GM12875 (cell line): Measurements from ENCODE around the gene C3.
A peak's percentile ranks its signal among the peaks of the same experiment; 100 is the strongest.

Experiments
- H3K4me3 ChIP-seq: one replicate; pipeline ENCODE4 v1.5.1; 2011; ENCODE audit warnings: low read depth, low read length, control low read depth
- CTCF ChIP-seq: IDR thresholded peaks from 2 replicates; pipeline ENCODE4 v1.5.1; 2011; ENCODE audit warnings: low read depth, mild to moderate bottlenecking, control low read depth, inconsistent platforms, low read length, moderate library complexity, borderline replicate concordance; ENCODE audit not compliant: insufficient read depth

C3 gene

GRCh38 chr19:6685482-6685881 is 35.0 kb downstream of the C3 start:
- TF ChIP-seq CTCF = no peak
- no peak overlapping the region for H3K4me3 ChIP-seq

- no peak for TF ChIP-seq CTCF
Observed at GRCh38 chr19:6683971-6684370, 36.5 kb downstream of the C3 start.

GRCh38 chr19:6682607-6683128 is 37.8 kb downstream of the C3 start:
- H3K4me3 ChIP-seq = no peak overlapping the region
- TF ChIP-seq CTCF = no peak

More at GRCh38 chr19:6683971-6684370, 36.5 kb downstream of the C3 start:
- no peak overlapping the region for H3K4me3 ChIP-seq

- no peak overlapping the region for H3K4me3 ChIP-seq
- no peak for TF ChIP-seq CTCF
Observed at GRCh38 chr19:6680141-6680540, 40.3 kb downstream of the C3 start.

- no peak for TF ChIP-seq CTCF
- no peak overlapping the region for H3K4me3 ChIP-seq
Observed at GRCh38 chr19:6679139-6679538, 41.3 kb downstream of the C3 start.

- no peak overlapping the region for H3K4me3 ChIP-seq
- TF ChIP-seq CTCF = no peak
Observed at GRCh38 chr19:6678690-6679109, 41.8 kb downstream of the C3 start.

- H3K4me3 ChIP-seq = peak overlapping the region; percentile 32
- no peak for TF ChIP-seq CTCF
Observed at GRCh38 chr19:6677883-6678689, 42.4 kb downstream of the C3 start.
